HepG2 (cell line): ENCODE measurements around the gene PTPN18. TPM values are rescaled to one million over a fixed set of nuclear protein-coding genes. Genes with fewer than 3 reads are reported as not detected.

Experiments
- ATAD3A ChIP-seq: sonication (generic); formaldehyde crosslinking; IDR thresholded peaks from 2 replicates; pipeline ENCODE4 v1.4.0; 2020; ENCODE audit warnings: missing genetic modification reagents
- ELF3 ChIP-seq: IDR thresholded peaks from 2 replicates; pipeline ENCODE4 v1.6.1; 2016; ENCODE audit warnings: missing genetic modification reagents, missing compliant biosample characterization
- FOXA3 ChIP-seq: IDR thresholded peaks from 2 replicates; pipeline ENCODE4 v1.6.1; 2016; ENCODE audit warnings: missing genetic modification reagents, missing compliant biosample characterization
- HBP1 ChIP-seq: IDR thresholded peaks from 2 replicates; pipeline ENCODE4 v1.6.1; 2016; ENCODE audit warnings: low read depth, control low read depth
- HMGXB3 ChIP-seq: sonication (generic); formaldehyde crosslinking; IDR thresholded peaks from 2 replicates; pipeline ENCODE4 v1.4.0; 2020; ENCODE audit warnings: missing genetic modification reagents, borderline replicate concordance
- KLF9 ChIP-seq: IDR thresholded peaks from 2 replicates; pipeline ENCODE4 v1.6.1; 2016; ENCODE audit warnings: low read depth
- MEF2D ChIP-seq: sonication (generic); formaldehyde crosslinking; IDR thresholded peaks from 2 replicates; pipeline ENCODE4 v1.5.1; 2020; ENCODE audit warnings: mild to moderate bottlenecking, missing genetic modification reagents
- SALL2 ChIP-seq: sonication (generic); formaldehyde crosslinking; IDR thresholded peaks from 2 replicates; pipeline ENCODE4 v1.8.1; 2023; ENCODE audit warnings: mild to moderate bottlenecking, missing genetic modification reagents, inconsistent platforms
- SOX5 ChIP-seq: IDR thresholded peaks from 2 replicates; pipeline ENCODE4 v1.6.1; 2016; ENCODE audit warnings: borderline replicate concordance
- YEATS2 ChIP-seq: sonication (generic); formaldehyde crosslinking; IDR thresholded peaks from 2 replicates; pipeline ENCODE4 v1.4.0; 2020; ENCODE audit warnings: missing genetic modification reagents, borderline replicate concordance
- ZBED4 ChIP-seq: sonication (generic); formaldehyde crosslinking; IDR thresholded peaks from 2 replicates; pipeline ENCODE4 v1.4.0; 2020; ENCODE audit warnings: missing genetic modification reagents, borderline replicate concordance
- ZNF383 ChIP-seq: sonication (generic); formaldehyde crosslinking; IDR thresholded peaks from 2 replicates; pipeline ENCODE4 v1.4.0; 2020; ENCODE audit warnings: missing genetic modification reagents, mild to moderate bottlenecking, borderline replicate concordance
- ZNF605 ChIP-seq: sonication (generic); formaldehyde crosslinking; IDR thresholded peaks from 2 replicates; pipeline ENCODE4 v1.8.0; 2022; ENCODE audit warnings: mild to moderate bottlenecking, missing genetic modification reagents
- ZNF788 ChIP-seq: sonication (generic); formaldehyde crosslinking; IDR thresholded peaks from 2 replicates; pipeline ENCODE4 v1.5.0; 2020; ENCODE audit warnings: mild to moderate bottlenecking, missing genetic modification reagents, borderline replicate concordance
- ZUFSP ChIP-seq: sonication (generic); formaldehyde crosslinking; IDR thresholded peaks from 2 replicates; pipeline ENCODE4 v1.9.0; 2021; ENCODE audit warnings: missing genetic modification reagents, mild to moderate bottlenecking, borderline replicate concordance
- polyA plus RNA-seq, 8 experiments: library from polyadenylated mRNA; depleted of rRNA in 3 of 8; stranded (reverse) in 7 of 8; unstranded in 1 of 8; fragments of >200 nt; fragmentation: Illumina TruSeq in 4 of 8; extraction: Trizol in 4 of 8; gene quantifications; 2 replicates each; pipeline versions ENCODE4 v1.2.1 to v1.2.3, GENCODE V29; 2011 to 2016; ENCODE audit warnings: low read depth in 4 of 8, missing spikeins in 1 of 8, mixed read lengths in 1 of 8; ENCODE audit not compliant: insufficient read depth in 1 of 8
- total RNA-seq, 5 experiments: library from RNA; depleted of rRNA; stranded (reverse); fragments of >200 nt; fragmentation: Illumina TruSeq; extraction: Trizol; gene quantifications; 2 replicates each; pipeline ENCODE4 v1.2.3, GENCODE V29; 2016; ENCODE audit warnings: low read depth in 1 of 5

Gene PTPN18
- total and polyA plus RNA-seq, 2 of the 13 experiments (the other 11 are each of a cell fraction or from before 2014, with no cell fraction given), result 14.8 to 39.6 TPM

- peak; percentile 49; the same call in 1 of the 2 replicates for TF ChIP-seq MEF2D (CRISPR knock-in tag)
- TF ChIP-seq SALL2 (CRISPR knock-in tag), result peak; percentile 73
- peak; percentile 91; the same call in 1 of the 2 replicates for TF ChIP-seq HBP1 (CRISPR knock-in tag)
- peak; percentile 65; the same call in 1 of the 2 replicates for TF ChIP-seq ZNF788 (CRISPR knock-in tag)
- no peak for TF ChIP-seq ZNF383 (CRISPR knock-in tag)
- TF ChIP-seq SOX5 (CRISPR knock-in tag), result no peak
- TF ChIP-seq HMGXB3, result peak; percentile 85; the same call in 1 of the 2 replicates
- no peak for TF ChIP-seq ATAD3A (CRISPR knock-in tag)
- TF ChIP-seq ELF3 (CRISPR knock-in tag), result no peak
- no peak for TF ChIP-seq ZUFSP (CRISPR knock-in tag)
- peak; percentile 91 for TF ChIP-seq YEATS2
- TF ChIP-seq FOXA3 (CRISPR knock-in tag), result peak; percentile 53; the same call in 1 of the 2 replicates
- peak; percentile 93 for TF ChIP-seq ZNF605 (CRISPR knock-in tag)
- TF ChIP-seq ZBED4 (CRISPR knock-in tag), result peak; percentile 76
- peak; percentile 16; the same call in 1 of the 2 replicates for TF ChIP-seq KLF9 (CRISPR knock-in tag)
Measured at GRCh38 chr2:130342533-130343275, 13.2 kb upstream of the PTPN18 start, which contains the start of gene IMP4 (continued).
